Testis (tissue), 2 donors: Measurements from ENCODE around the gene RALGPS1.

Experiments
- CTCF ChIP-seq, 3 experiments: fragments of 450-650 bp in 2 of 3; fragments of 200-600 bp in 1 of 3; sonication (generic) in 1 of 3; IDR thresholded peaks; one replicate each; pipeline ENCODE4 v1.5.1; 2016 to 2019; ENCODE audit warnings: antibody characterized with exemption in 3 of 3, mild to moderate bottlenecking in 2 of 3, moderate library complexity in 1 of 3
- POLR2A ChIP-seq: fragments of 450-650 bp; IDR thresholded peaks from one replicate; pipeline ENCODE4 v1.6.1; 2017; ENCODE audit warnings: antibody characterized with exemption, mild to moderate bottlenecking, moderate library complexity

- TF ChIP-seq CTCF (IDR thresholded peaks at IDR 0.05) (no peak), POLR2A (no peak)
These were observed 28.4 kb upstream of the RALGPS1 start for GRCh38 chr9:126886034-126886822.
